ENCODE measurements around the gene NMNAT2. TPM values are rescaled to one million over a fixed set of nuclear protein-coding genes. Genes with fewer than 3 reads are reported as not detected.

Gene NMNAT2
- total and polyA plus RNA-seq, 2 of the 8 experiments (the other 6 are each of a cell fraction or from before 2014, with no cell fraction given): 6.5 to 20.9 TPM

- TF ChIP-seq CHD7 (IDR thresholded peaks at IDR 0.05; ENCODE audit: insufficient replicate concordance, low read length): no peak
- TF ChIP-seq PHF8 (conservative IDR thresholded peaks at IDR 0.05; ENCODE audit: low read depth, low read length): no peak
- TF ChIP-seq GABPA (IDR thresholded peaks at IDR 0.05; ENCODE audit: borderline replicate concordance, insufficient read depth, low read length): no peak
- TF ChIP-seq CBX8 (IDR thresholded peaks at IDR 0.05; ENCODE audit: borderline replicate concordance, low read depth, low read length): no peak
- TF ChIP-seq SP2 (IDR thresholded peaks at IDR 0.05; ENCODE audit: low read length): no peak
- TF ChIP-seq TBP (IDR thresholded peaks at IDR 0.05; ENCODE audit: low read depth, low read length): no peak
These were observed 132.9 kb downstream of the NMNAT2 start (continued) for GRCh38 chr1:183285256-183285655.
